DMS53 (cell line): ENCODE results near the gene CCDC158.
"Not testable (repeated sequence)": the region's sequence is repeated elsewhere in the genome, so short reads cannot be mapped to it uniquely, and the experiment has no call there.

ENCODE experiments used
- DNase-seq: peaks from one replicate; lab custom pipeline; 2025; lab: John Stamatoyannopoulos, UW

The CCDC158 gene

GRCh38 chr4:76309939-76310550, 110.9 kb downstream of the CCDC158 start:
- DNase-seq = no peak

GRCh38 chr4:76308548-76308947, 112.4 kb downstream of the CCDC158 start:
- no peak for DNase-seq

- no peak for DNase-seq
These were observed 113.3 kb downstream of the CCDC158 start for GRCh38 chr4:76307660-76308014.

- peak; percentile 69 for DNase-seq
These were observed 113.9 kb downstream of the CCDC158 start for GRCh38 chr4:76306882-76307659.

GRCh38 chr4:76305971-76306881, 114.7 kb downstream of the CCDC158 start, which contains the start of gene STBD1:
STBD1 (plus strand) TSS chr4:76306733; CDS start chr4:76306770, 37 bp downstream.
- DNase-seq = peak; percentile 84

GRCh38 chr4:76305033-76305687, 115.8 kb downstream of the CCDC158 start:
- DNase-seq = no peak

- no peak for DNase-seq
These were observed 118.0 kb downstream of the CCDC158 start for GRCh38 chr4:76302826-76303438.

- DNase-seq = no peak
These were observed 119.2 kb downstream of the CCDC158 start for GRCh38 chr4:76301775-76302162.

- peak; percentile 91 for DNase-seq
These were observed 119.7 kb downstream of the CCDC158 start for GRCh38 chr4:76301068-76301774.

- DNase-seq = no peak
These were observed 120.9 kb downstream of the CCDC158 start for GRCh38 chr4:76300012-76300411.

GRCh38 chr4:76298227-76298626, 122.7 kb downstream of the CCDC158 start:
- no peak for DNase-seq

- DNase-seq = no peak
These were observed 124.6 kb downstream of the CCDC158 start for GRCh38 chr4:76296286-76296820.

- no peak for DNase-seq
These were observed 127.2 kb downstream of the CCDC158 start for GRCh38 chr4:76293772-76294171.

- DNase-seq = no peak
These were observed 128.2 kb downstream of the CCDC158 start for GRCh38 chr4:76292730-76293129.

GRCh38 chr4:76287811-76288210, 133.1 kb downstream of the CCDC158 start:
- not testable (repeated sequence) for DNase-seq

- DNase-seq = no peak
These were observed 137.0 kb downstream of the CCDC158 start for GRCh38 chr4:76283900-76284299.

GRCh38 chr4:76282941-76283689, 137.8 kb downstream of the CCDC158 start:
- DNase-seq = no peak

- not testable (repeated sequence) for DNase-seq
These were observed 139.3 kb downstream of the CCDC158 start for GRCh38 chr4:76281594-76281993.

GRCh38 chr4:76280488-76281441, 140.2 kb downstream of the CCDC158 start:
- DNase-seq = no peak
